H1 (cell line): ENCODE results near the gene SLC26A6. TPM values are rescaled to one million over a fixed set of nuclear protein-coding genes. Genes with fewer than 3 reads are reported as not detected.

Experiments
- CTCF ChIA-PET: fragments of 300-600 bp; sonication (Branson Sonifier 250); formaldehyde crosslinking; loops from one replicate; lab custom pipeline; 2021; ENCODE audit not compliant: partially characterized antibody; lab: Charles Lee
- POLR2A ChIA-PET: fragments of 300-600 bp; sonication (Branson Sonifier 250); formaldehyde crosslinking; loops from one replicate; lab custom pipeline; 2021; ENCODE audit warnings: inconsistent platforms; ENCODE audit not compliant: partially characterized antibody; lab: Charles Lee
- DNase-seq, 2 experiments: peaks; one replicate each; pipeline versions ENCODE4 v3.0.0 to v3.0.0-alpha.2; 2010 to 2022; ENCODE audit warnings: low spot score in 2 of 2, low read depth in 1 of 2, mixed read lengths in 1 of 2
- FAIRE-seq: peaks from 2 replicates; lab custom pipeline; 2011; peaks lifted over from hg19 to GRCh38; lab: Jason Lieb, UNC
- H2AFZ ChIP-seq: 2 replicates; pipeline ENCODE4 v1.8.1; 2012; ENCODE audit warnings: low read length, inconsistent platforms
- H2AK5ac ChIP-seq: 2 replicates; pipeline ENCODE4 v1.6.1; 2013; ENCODE audit warnings: low read depth, low read length
- H2BK120ac ChIP-seq: replicated peaks from 2 replicates; pipeline ENCODE3; 2013; ENCODE audit warnings: low read depth, low read length, inconsistent platforms
- H2BK12ac ChIP-seq: 2 replicates; pipeline ENCODE4 v1.6.1; 2013; ENCODE audit warnings: low read depth, low read length
- H2BK15ac ChIP-seq: 2 replicates; pipeline ENCODE4 v1.6.1; 2013; ENCODE audit warnings: low read length
- H2BK20ac ChIP-seq: 2 replicates; pipeline ENCODE4 v1.6.1; 2013; ENCODE audit warnings: low read length
- H2BK5ac ChIP-seq: 2 replicates; pipeline ENCODE4 v1.6.1; 2013; ENCODE audit warnings: low read depth, low read length
- H3K14ac ChIP-seq: 2 replicates; pipeline ENCODE4 v1.6.1; 2013; ENCODE audit warnings: inconsistent platforms; ENCODE audit not compliant: insufficient read length
- H3K18ac ChIP-seq: 2 replicates; pipeline ENCODE4 v1.6.1; 2013; ENCODE audit warnings: low read length; ENCODE audit errors: extremely low read depth
- H3K23ac ChIP-seq: 2 replicates; pipeline ENCODE4 v1.6.1; 2013; ENCODE audit warnings: inconsistent platforms; ENCODE audit not compliant: insufficient read length
- H3K23me2 ChIP-seq: 2 replicates; pipeline ENCODE4 v1.6.1; 2013; ENCODE audit warnings: low read depth, low read length
- H3K27ac ChIP-seq: 2 replicates; pipeline ENCODE4 v1.6.1; 2011; ENCODE audit warnings: low read depth, low read length, inconsistent platforms
- H3K27me3 ChIP-seq, 4 experiments: replicated peaks in 1 of 4; 1 replicate in 1 of 4; 2 replicates in 3 of 4; pipeline versions ENCODE4 v1.6.1 to v1.8.1; 2011 to 2013; ENCODE audit warnings: low read length in 3 of 4, mild to moderate bottlenecking in 3 of 4, inconsistent platforms in 2 of 4, mixed read lengths in 2 of 4, moderate library complexity in 1 of 4; ENCODE audit not compliant: control insufficient read depth in 3 of 4, insufficient read depth in 3 of 4; ENCODE audit errors: extremely low read depth in 1 of 4
- H3K36me3 ChIP-seq, 4 experiments: 2 replicates each; pipeline versions ENCODE4 v1.6.1 to v1.8.1; 2011 to 2013; ENCODE audit warnings: mild to moderate bottlenecking in 4 of 4, low read length in 3 of 4, moderate library complexity in 2 of 4, control low read depth in 1 of 4, inconsistent platforms in 1 of 4; ENCODE audit not compliant: insufficient read depth in 4 of 4, control insufficient read depth in 2 of 4
- H3K4ac ChIP-seq: replicated peaks from 2 replicates; pipeline ENCODE3; 2013; ENCODE audit warnings: low read length, low read depth, mixed read lengths, inconsistent platforms; ENCODE audit not compliant: insufficient read length
- H3K4me1 ChIP-seq, 4 experiments: replicated peaks in 1 of 4; 1 replicate in 1 of 4; 2 replicates in 3 of 4; pipeline versions ENCODE4 v1.6.1 to v1.8.1; 2011 to 2013; ENCODE audit warnings: low read length in 3 of 4, inconsistent platforms in 2 of 4, mixed read lengths in 1 of 4; ENCODE audit not compliant: insufficient read depth in 4 of 4, control insufficient read depth in 3 of 4
- H3K4me2 ChIP-seq, 2 experiments: 2 replicates each; pipeline versions ENCODE4 v1.6.1 to v1.8.1; 2011 to 2013; ENCODE audit warnings: low read depth in 2 of 2, low read length in 2 of 2, control low read depth in 1 of 2, inconsistent platforms in 1 of 2, mild to moderate bottlenecking in 1 of 2; ENCODE audit not compliant: insufficient read depth in 1 of 2
- H3K4me3 ChIP-seq, 4 experiments: fragments of 200-600, 300-600 bp in 1 of 4; sonication (generic), shearing (Covaris generic), sonication (Bioruptor Twin) in 1 of 4; 2 replicates each; pipeline versions ENCODE4 v1.5.1 to v1.8.1; 2011 to 2016; ENCODE audit warnings: low read length in 4 of 4, low read depth in 3 of 4, control low read depth in 2 of 4, inconsistent platforms in 2 of 4, mild to moderate bottlenecking in 2 of 4, mixed read lengths in 1 of 4, moderate library complexity in 1 of 4; ENCODE audit not compliant: insufficient read depth in 2 of 4; ENCODE audit errors: extremely low read depth in 1 of 4
- H3K56ac ChIP-seq: replicated peaks from 2 replicates; pipeline ENCODE3; 2013; ENCODE audit warnings: low read depth, mild to moderate bottlenecking, mixed read lengths, low read length, inconsistent platforms; ENCODE audit not compliant: insufficient read length
- H3K79me1 ChIP-seq: 2 replicates; pipeline ENCODE4 v1.6.1; 2013; ENCODE audit warnings: low read depth, low read length, control low read depth
- H3K79me2 ChIP-seq, 2 experiments: 2 replicates each; pipeline versions ENCODE4 v1.6.1 to v1.8.1; 2012 to 2013; ENCODE audit warnings: low read length in 2 of 2, mild to moderate bottlenecking in 2 of 2, inconsistent platforms in 1 of 2; ENCODE audit not compliant: insufficient read depth in 2 of 2, control insufficient read depth in 1 of 2
- H3K9ac ChIP-seq, 4 experiments: replicated peaks in 1 of 4; 1 replicate in 1 of 4; 2 replicates in 3 of 4; pipeline versions ENCODE4 v1.6.1 to v1.8.1; 2011 to 2013; ENCODE audit warnings: low read depth in 3 of 4, low read length in 3 of 4, control low read depth in 2 of 4, mild to moderate bottlenecking in 2 of 4, moderate library complexity in 2 of 4, inconsistent platforms in 1 of 4; ENCODE audit errors: extremely low read depth in 1 of 4
- H3K9me3 ChIP-seq, 2 experiments: 2 replicates each; pipeline versions ENCODE4 v1.6.1 to v1.8.1; 2012 to 2013; ENCODE audit warnings: mild to moderate bottlenecking in 2 of 2, moderate library complexity in 2 of 2, control low read depth in 1 of 2, inconsistent platforms in 1 of 2, low read depth in 1 of 2, low read length in 1 of 2, mixed read lengths in 1 of 2; ENCODE audit not compliant: insufficient read depth in 2 of 2
- H4K20me1 ChIP-seq, 2 experiments: replicated peaks in 1 of 2; 2 replicates each; pipeline versions ENCODE3 to v1.8.1; 2011 to 2013; ENCODE audit warnings: inconsistent platforms in 2 of 2, low read length in 2 of 2, mild to moderate bottlenecking in 1 of 2; ENCODE audit not compliant: insufficient read depth in 2 of 2, control insufficient read depth in 1 of 2
- H4K5ac ChIP-seq: 2 replicates; pipeline ENCODE4 v1.6.1; 2013; ENCODE audit warnings: low read length, low read depth, mixed read lengths, inconsistent platforms; ENCODE audit not compliant: insufficient read length
- H4K8ac ChIP-seq: 2 replicates; pipeline ENCODE4 v1.8.0; 2013; ENCODE audit warnings: mild to moderate bottlenecking, moderate library complexity, low read length, inconsistent platforms; ENCODE audit not compliant: insufficient read depth; ENCODE audit errors: extremely low read depth
- H4K91ac ChIP-seq: replicated peaks from 2 replicates; pipeline ENCODE3; 2013; ENCODE audit warnings: low read length, mixed read lengths, inconsistent platforms; ENCODE audit not compliant: insufficient read length
- ATF3 ChIP-seq: IDR thresholded peaks from 2 replicates; pipeline ENCODE4 v1.6.1; 2011; ENCODE audit warnings: low read depth, mild to moderate bottlenecking, low read length; ENCODE audit not compliant: insufficient read depth
- BRCA1 ChIP-seq: IDR thresholded peaks from 2 replicates; pipeline ENCODE4 v1.6.1; 2012; ENCODE audit warnings: low read depth, low read length, improper control_type of control experiment
- CEBPB ChIP-seq: IDR thresholded peaks from 2 replicates; pipeline ENCODE4 v1.6.1; 2012; ENCODE audit warnings: low read depth, low read length
- EGR1 ChIP-seq: IDR thresholded peaks from 2 replicates; pipeline ENCODE4 v1.6.1; 2011; ENCODE audit warnings: low read depth, low read length, borderline replicate concordance
- EZH2 ChIP-seq: fragments of 200-600 bp; sonication (generic); IDR thresholded peaks from 2 replicates; pipeline ENCODE4 v1.7.1; 2012; ENCODE audit warnings: low read depth, mild to moderate bottlenecking, moderate library complexity, low read length, inconsistent platforms; ENCODE audit not compliant: severe bottlenecking
- GTF2F1 ChIP-seq: IDR thresholded peaks from 2 replicates; pipeline ENCODE4 v1.6.1; 2012; ENCODE audit warnings: low read depth, low read length, improper control_type of control experiment, borderline replicate concordance
- HDAC2 ChIP-seq, 2 experiments: fragments of 300-600 bp in 1 of 2; sonication (generic) in 1 of 2; IDR thresholded peaks; 2 replicates each; pipeline ENCODE4 v1.6.1; 2011 to 2012; ENCODE audit warnings: low read depth in 2 of 2, low read length in 2 of 2, mild to moderate bottlenecking in 2 of 2, moderate library complexity in 2 of 2, borderline replicate concordance in 1 of 2, inconsistent platforms in 1 of 2
- JUN ChIP-seq: IDR thresholded peaks from 2 replicates; pipeline ENCODE4 v1.6.1; 2011; ENCODE audit warnings: low read depth, mild to moderate bottlenecking, improper control_type of control experiment, low read length
- JUND ChIP-seq: IDR thresholded peaks from 2 replicates; pipeline ENCODE4 v1.6.1; 2011; ENCODE audit warnings: mild to moderate bottlenecking, improper control_type of control experiment, low read length
- NRF1 ChIP-seq: IDR thresholded peaks from 2 replicates; pipeline ENCODE4 v1.6.1; 2011; ENCODE audit warnings: mild to moderate bottlenecking, low read depth, low read length, improper control_type of control experiment
- SIX5 ChIP-seq: IDR thresholded peaks from 2 replicates; pipeline ENCODE4 v1.6.1; 2011; ENCODE audit warnings: mild to moderate bottlenecking, low read depth, low read length
- SP1 ChIP-seq: IDR thresholded peaks from 2 replicates; pipeline ENCODE4 v1.6.1; 2011; ENCODE audit warnings: low read depth, low read length
- SP2 ChIP-seq: IDR thresholded peaks from 2 replicates; pipeline ENCODE4 v1.6.1; 2012; ENCODE audit warnings: mild to moderate bottlenecking, low read length, inconsistent platforms
- WGBS, 2 experiments: shearing (Covaris generic) in 1 of 2; methylation state at CpG; one replicate each; pipeline versions ENCODE4 v1.1.6 to v1.1.7; 2013 to 2015; ENCODE audit warnings: low lambda C conversion rate in 2 of 2, mixed read lengths in 2 of 2, inconsistent platforms in 1 of 2, low coverage in 1 of 2, missing lambda C conversion rate in 1 of 2; ENCODE audit not compliant: insufficient replicate concordance in 2 of 2, insufficient coverage in 1 of 2, insufficient read length in 1 of 2; ENCODE audit errors: extremely low coverage in 1 of 2, missing lambda C conversion rate in 1 of 2; 5-methylcytosine and 5-hydroxymethylcytosine counted together
- polyA plus RNA-seq, 7 experiments: library from polyadenylated mRNA; depleted of rRNA in 3 of 7; stranded (reverse) in 5 of 7; unstranded in 2 of 7; fragments of >200 nt in 5 of 7; fragments of 200-250 nt in 2 of 7; gene quantifications; 1 replicate in 5 of 7; 2 replicates in 1 of 7; 4 replicates in 1 of 7; pipeline versions ENCODE4 v1.2.1 to v1.2.3, GENCODE V29; 2011 to 2013; ENCODE audit warnings: missing spikeins in 2 of 7, mixed read lengths in 2 of 7
- total RNA-seq: library from RNA; stranded (reverse); fragmentation: NEBNext Ultra II Directional; extraction: Animal tissue kit (Norgen Biotek cat#: 25700); gene quantifications from 2 replicates; pipeline ENCODE4 v1.2.1, GENCODE V29; 2021

SLC26A6 gene
- total and polyA plus RNA-seq, 2 of the 8 experiments (the other 6 are each of a cell fraction or from before 2014, with no cell fraction given): 50.4 to 58.0 TPM

GRCh38 chr3:48591886-48592518 is 43.3 kb downstream of the SLC26A6 start:
- Histone ChIP-seq H3K79me1 (no peaks in the 10 kb centered on the region), H3K23me2 (peaks cover 1% of the 10 kb centered on the region; the same call in 1 of the 2 replicates), H3K27me3 (peaks cover 0 to 6% (median 0%) of the 10 kb centered on the region in 4 experiments; a peak in 4 of 7 replicates), H2BK12ac (no peak overlapping the region), H3K4me1 (peaks cover 3 to 23% (median 15%) of the 10 kb centered on the region in 4 experiments; a peak in 6 of 7 replicates), H4K5ac (no peak overlapping the region), H4K8ac (no peak overlapping the region), H2AK5ac (no peak overlapping the region), H3K79me2 (no peaks in the 10 kb centered on the region), H3K4ac (no peak overlapping the region), H3K9ac (no peak overlapping the region), H3K9me3 (no peaks in the 10 kb centered on the region), H4K20me1 (peaks cover 0 to 8% of the 10 kb centered on the region in 2 experiments), H2BK20ac (no peak overlapping the region), H4K91ac (no peak overlapping the region), H2BK120ac (no peak overlapping the region), H2AFZ (no peak overlapping the region), H3K18ac (no peak overlapping the region), H2BK5ac (no peak overlapping the region), H3K27ac (no peak overlapping the region), H3K4me3 (no peak overlapping the region), H3K14ac (no peak overlapping the region), H3K56ac (no peak overlapping the region), H2BK15ac (no peak overlapping the region), H3K23ac (no peak overlapping the region), H3K36me3 (no peaks in the 10 kb centered on the region), H3K4me2 (no peak overlapping the region)
- CTCF ChIA-PET: interaction anchor here (1.2 to 1.5 kb wide), 3 partner anchors 10 to 32 kb away, joined by 3 to 4 read pairs (median 3); no protein-coding TSS in a partner anchor
- FAIRE-seq (no peak), DNase-seq (no peak)
- 90% methylated on average over 22 of the region's 22 CpGs; no CpG with 5 or more reads in 1 of the 2 experiments for WGBS, 2 experiments
- POLR2A ChIA-PET: interaction anchor here (1.0 to 1.6 kb wide), 3 partner anchors 12 to 72 kb away, joined by 3 to 5 read pairs (median 3); partner anchors contain the start of gene SLC26A6
- no peak for TF ChIP-seq BRCA1
- TF ChIP-seq JUND: no peak
- TF ChIP-seq SP1: no peak
- TF ChIP-seq CEBPB: no peak
- no peak for TF ChIP-seq GTF2F1
- no peak for TF ChIP-seq ATF3
- no peak for TF ChIP-seq NRF1
- no peak for TF ChIP-seq HDAC2 (IDR thresholded peaks at IDR 0.05; ENCODE audit: borderline replicate concordance in 1 of 2, low read depth in 2 of 2, low read length in 2 of 2)
- TF ChIP-seq EZH2: no peak
- TF ChIP-seq EGR1: no peak
- TF ChIP-seq JUN: no peak
- no peak for TF ChIP-seq SIX5
- no peak for TF ChIP-seq SP2
